H9 (cell line): ENCODE results near the gene DISP3. TPM values are rescaled to one million over a fixed set of nuclear protein-coding genes. Genes with fewer than 3 reads are reported as not detected.

ENCODE experiments used
- DNase-seq: peaks from one replicate; pipeline ENCODE4 v3.0.0-alpha.2; 2017
- H2AFZ ChIP-seq: one replicate; pipeline ENCODE4 v1.6.1; 2013; ENCODE audit warnings: mild to moderate bottlenecking, low read length, control low read depth, moderate library complexity
- H2AK5ac ChIP-seq: 2 replicates; pipeline ENCODE4 v1.6.1; 2013; ENCODE audit warnings: low read length, control low read depth, mixed read lengths; ENCODE audit not compliant: insufficient read length
- H2BK120ac ChIP-seq: one replicate; pipeline ENCODE4 v1.6.1; 2013; ENCODE audit warnings: low read depth, mild to moderate bottlenecking, low read length, control low read depth, inconsistent platforms; ENCODE audit not compliant: poor library complexity, severe bottlenecking
- H2BK12ac ChIP-seq: 2 replicates; pipeline ENCODE4 v1.6.1; 2013; ENCODE audit warnings: low read length, control low read depth, mixed read lengths, low read depth; ENCODE audit not compliant: insufficient read length
- H2BK15ac ChIP-seq: 2 replicates; pipeline ENCODE4 v1.6.1; 2013; ENCODE audit warnings: low read depth, low read length, control low read depth
- H2BK20ac ChIP-seq: one replicate; pipeline ENCODE4 v1.6.1; 2013; ENCODE audit warnings: low read depth, mild to moderate bottlenecking, low read length, control low read depth, inconsistent platforms; ENCODE audit not compliant: poor library complexity, severe bottlenecking
- H2BK5ac ChIP-seq: 2 replicates; pipeline ENCODE4 v1.6.1; 2013; ENCODE audit warnings: low read length, control low read depth, mixed read lengths; ENCODE audit not compliant: insufficient read length
- H3K14ac ChIP-seq: 2 replicates; pipeline ENCODE4 v1.6.1; 2013; ENCODE audit warnings: low read length, control low read depth; ENCODE audit not compliant: insufficient read depth
- H3K18ac ChIP-seq: 2 replicates; pipeline ENCODE4 v1.6.1; 2013; ENCODE audit warnings: low read depth, mild to moderate bottlenecking, mixed read lengths, low read length, control low read depth; ENCODE audit not compliant: insufficient read length
- H3K23ac ChIP-seq: 2 replicates; pipeline ENCODE4 v1.6.1; 2013; ENCODE audit warnings: low read length, control low read depth, mixed read lengths, low read depth; ENCODE audit not compliant: insufficient read length
- H3K23me2 ChIP-seq: 2 replicates; pipeline ENCODE4 v1.6.1; 2013; ENCODE audit warnings: low read depth, mild to moderate bottlenecking, mixed read lengths, low read length, control low read depth; ENCODE audit not compliant: insufficient read length, poor library complexity, severe bottlenecking
- H3K27ac ChIP-seq: 2 replicates; pipeline ENCODE4 v1.5.1; 2013; ENCODE audit warnings: low read length, control low read depth, mixed read lengths, low read depth; ENCODE audit not compliant: insufficient read length
- H3K27me3 ChIP-seq: 2 replicates; pipeline ENCODE4 v1.6.1; 2013; ENCODE audit warnings: low read length, control low read depth, inconsistent platforms; ENCODE audit not compliant: insufficient read depth
- H3K4ac ChIP-seq: 2 replicates; pipeline ENCODE4 v1.6.1; 2013; ENCODE audit warnings: low read depth, mild to moderate bottlenecking, control low read depth, inconsistent platforms, low read length, moderate library complexity
- H3K4me1 ChIP-seq: 2 replicates; pipeline ENCODE4 v1.6.1; 2013; ENCODE audit warnings: low read length, control low read depth, inconsistent platforms; ENCODE audit not compliant: insufficient read depth
- H3K4me2 ChIP-seq: 2 replicates; pipeline ENCODE4 v1.6.1; 2013; ENCODE audit warnings: low read length, control low read depth, mixed read lengths; ENCODE audit not compliant: insufficient read length, insufficient read depth
- H3K56ac ChIP-seq: 2 replicates; pipeline ENCODE4 v1.6.1; 2013; ENCODE audit warnings: low read depth, mild to moderate bottlenecking, mixed read lengths, low read length, control low read depth; ENCODE audit not compliant: insufficient read length
- H3K79me1 ChIP-seq: 2 replicates; pipeline ENCODE4 v1.6.1; 2013; ENCODE audit warnings: low read depth, mild to moderate bottlenecking, moderate library complexity, low read length, control low read depth, inconsistent platforms; ENCODE audit not compliant: insufficient read depth, poor library complexity, severe bottlenecking
- H3K79me2 ChIP-seq: 2 replicates; pipeline ENCODE4 v1.6.1; 2013; ENCODE audit warnings: low read length, control low read depth, inconsistent platforms; ENCODE audit not compliant: insufficient read depth
- H3K9ac ChIP-seq: 2 replicates; pipeline ENCODE4 v1.6.1; 2013; ENCODE audit warnings: low read length, control low read depth, mixed read lengths; ENCODE audit not compliant: insufficient read length; ENCODE audit errors: extremely low read depth
- H3K9me3 ChIP-seq: one replicate; pipeline ENCODE4 v1.6.1; 2013; ENCODE audit warnings: low read depth, low read length, inconsistent platforms; ENCODE audit not compliant: control insufficient read depth
- H3T11ph ChIP-seq: one replicate; pipeline ENCODE4 v1.6.1; 2013; ENCODE audit warnings: mild to moderate bottlenecking, low read length, control low read depth, inconsistent platforms
- H4K20me1 ChIP-seq: one replicate; pipeline ENCODE4 v1.6.1; 2013; ENCODE audit not compliant: control insufficient read depth, insufficient read length, insufficient read depth
- H4K5ac ChIP-seq: 2 replicates; pipeline ENCODE4 v1.6.1; 2013; ENCODE audit warnings: low read depth, mild to moderate bottlenecking, mixed read lengths, low read length, control low read depth; ENCODE audit not compliant: insufficient read length
- H4K8ac ChIP-seq: replicated peaks from 2 replicates; pipeline ENCODE4 v1.6.1; 2013; ENCODE audit warnings: low read length, control low read depth, mixed read lengths, low read depth; ENCODE audit not compliant: insufficient read length
- H4K91ac ChIP-seq: 2 replicates; pipeline ENCODE4 v1.6.1; 2013; ENCODE audit warnings: low read depth, mild to moderate bottlenecking, moderate library complexity, mixed read lengths, low read length, control low read depth; ENCODE audit not compliant: insufficient read length
- H3K27ac Mint-ChIP-seq, 3 experiments: 2 replicates in 2 of 3; 3 replicates in 1 of 3; pipeline ENCODE4 v1.8.0; 2020 to 2021; ENCODE audit warnings: mixed read lengths in 3 of 3, mild to moderate bottlenecking in 1 of 3, moderate library complexity in 1 of 3
- H3K27me3 Mint-ChIP-seq: 2 replicates; pipeline ENCODE4 v1.8.0; 2021; ENCODE audit warnings: low read depth, mild to moderate bottlenecking, moderate library complexity, mixed read lengths
- H3K36me3 Mint-ChIP-seq, 3 experiments: 2 replicates in 2 of 3; 3 replicates in 1 of 3; pipeline ENCODE4 v1.8.0; 2020 to 2021; ENCODE audit warnings: low read depth in 3 of 3, mixed read lengths in 3 of 3; ENCODE audit not compliant: insufficient read depth in 1 of 3
- H3K4me1 Mint-ChIP-seq, 2 experiments: 2 replicates each; pipeline ENCODE4 v1.8.0; 2020; ENCODE audit warnings: mixed read lengths in 2 of 2
- H3K4me3 Mint-ChIP-seq, 2 experiments: 2 replicates in 1 of 2; 3 replicates in 1 of 2; pipeline ENCODE4 v1.8.0; 2020 to 2021; ENCODE audit warnings: mild to moderate bottlenecking in 2 of 2, mixed read lengths in 2 of 2, moderate library complexity in 1 of 2
- H3K9me3 Mint-ChIP-seq, 2 experiments: 2 replicates in 1 of 2; 3 replicates in 1 of 2; pipeline ENCODE4 v1.8.0; 2020; ENCODE audit warnings: mild to moderate bottlenecking in 2 of 2, mixed read lengths in 2 of 2, moderate library complexity in 1 of 2
- WGBS: extraction: QIAGEN DNeasy Blood & Tissue Kit; methylation state at CpG from one replicate; pipeline ENCODE4 v1.1.7; 2013; ENCODE audit warnings: missing lambda C conversion rate, low lambda C conversion rate, mixed read lengths; ENCODE audit not compliant: insufficient read length; ENCODE audit errors: extremely low coverage; 5-methylcytosine and 5-hydroxymethylcytosine counted together
- total RNA-seq: library from RNA; stranded (reverse); gene quantifications from 2 replicates; pipeline ENCODE4 v1.2.1, GENCODE V29; 2021
- TF ChIP-seq, protein P1 (sequence below): fragments of 200-600 bp; sonication (generic); conservative IDR thresholded peaks from 3 replicates; pipeline ENCODE4 v1.8.0; 2021; ENCODE audit warnings: antibody characterized with exemption, mild to moderate bottlenecking

The DISP3 gene
- total RNA-seq, 1 experiment from 2014 or later, result 3.5 TPM

GRCh38 chr1:11507309-11507708, 28.4 kb downstream of the DISP3 start:
- Histone ChIP-seq H3K9ac (no peak overlapping the region), H2AFZ (no peak overlapping the region), H2BK5ac (no peak overlapping the region), H3K4ac (no peak overlapping the region), H3K18ac (no peak overlapping the region), H3K4me1 (no peaks in the 10 kb centered on the region), H3K79me1 (no peaks in the 10 kb centered on the region), H3K23me2 (no peaks in the 10 kb centered on the region), H2BK120ac (no peak overlapping the region), H3K9me3 (no peaks in the 10 kb centered on the region), H3K27ac (no peak overlapping the region), H2BK15ac (no peak overlapping the region), H3K27me3 (no peaks in the 10 kb centered on the region), H4K8ac (no peak overlapping the region), H2AK5ac (no peak overlapping the region), H2BK20ac (no peak overlapping the region), H4K91ac (no peak overlapping the region), H3T11ph (no peak overlapping the region), H3K56ac (no peak overlapping the region), H4K20me1 (no peaks in the 10 kb centered on the region), H2BK12ac (no peak overlapping the region), H3K79me2 (no peaks in the 10 kb centered on the region), H4K5ac (no peak overlapping the region), H3K14ac (no peak overlapping the region), H3K4me2 (no peak overlapping the region), H3K23ac (no peak overlapping the region)
- H3K27me3 Mint-ChIP-seq, result no peaks in the 10 kb centered on the region
- no peak overlapping the region for H3K27ac Mint-ChIP-seq
- no peak overlapping the region for H3K4me3 Mint-ChIP-seq
- WGBS, result no CpG with 5 or more reads among the region's 2 CpGs
- peaks cover 7% of the 10 kb centered on the region in 2 experiments for H3K4me1 Mint-ChIP-seq
- no peak for DNase-seq
- H3K36me3 Mint-ChIP-seq, result peaks cover 75 to 94% (median 82%) of the 10 kb centered on the region in 3 experiments
- H3K9me3 Mint-ChIP-seq, result peaks cover 50 to 62% of the 10 kb centered on the region in 2 experiments
- TF ChIP-seq, protein P1, sequence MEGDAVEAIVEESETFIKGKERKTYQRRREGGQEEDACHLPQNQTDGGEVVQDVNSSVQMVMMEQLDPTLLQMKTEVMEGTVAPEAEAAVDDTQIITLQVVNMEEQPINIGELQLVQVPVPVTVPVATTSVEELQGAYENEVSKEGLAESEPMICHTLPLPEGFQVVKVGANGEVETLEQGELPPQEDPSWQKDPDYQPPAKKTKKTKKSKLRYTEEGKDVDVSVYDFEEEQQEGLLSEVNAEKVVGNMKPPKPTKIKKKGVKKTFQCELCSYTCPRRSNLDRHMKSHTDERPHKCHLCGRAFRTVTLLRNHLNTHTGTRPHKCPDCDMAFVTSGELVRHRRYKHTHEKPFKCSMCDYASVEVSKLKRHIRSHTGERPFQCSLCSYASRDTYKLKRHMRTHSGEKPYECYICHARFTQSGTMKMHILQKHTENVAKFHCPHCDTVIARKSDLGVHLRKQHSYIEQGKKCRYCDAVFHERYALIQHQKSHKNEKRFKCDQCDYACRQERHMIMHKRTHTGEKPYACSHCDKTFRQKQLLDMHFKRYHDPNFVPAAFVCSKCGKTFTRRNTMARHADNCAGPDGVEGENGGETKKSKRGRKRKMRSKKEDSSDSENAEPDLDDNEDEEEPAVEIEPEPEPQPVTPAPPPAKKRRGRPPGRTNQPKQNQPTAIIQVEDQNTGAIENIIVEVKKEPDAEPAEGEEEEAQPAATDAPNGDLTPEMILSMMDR, result no peak
